HG02938 (cell line): ENCODE data around the gene BAZ1B.
"Not testable (repeated sequence)": the region's sequence is repeated elsewhere in the genome, so short reads cannot be mapped to it uniquely, and the experiment has no call there.

Experiments
- ATAC-seq: cut with Tn5 transposase; IDR thresholded peaks from one replicate; pipeline ENCODE4 v1.9.1; 2021; ENCODE audit warnings: mild to moderate bottlenecking, moderate library complexity; ENCODE audit not compliant: unreplicated experiment

Gene BAZ1B

GRCh38 chr7:73522105-73522872 is at the start of gene BAZ1B:
TSS of gene BAZ1B (minus strand) at chr7:73522293. CDS start at chr7:73521933, 360 bp downstream.
- peak; percentile 82 for ATAC-seq

GRCh38 chr7:73570977-73571376 is 48.9 kb upstream of the BAZ1B start:
- no peak for ATAC-seq

GRCh38 chr7:73570521-73570920 is 48.4 kb upstream of the BAZ1B start:
- ATAC-seq: no peak

- ATAC-seq: no peak
Measured at GRCh38 chr7:73569042-73569608, 47.0 kb upstream of the BAZ1B start.

GRCh38 chr7:73567846-73568685 is 46.0 kb upstream of the BAZ1B start:
- no peak for ATAC-seq

GRCh38 chr7:73567140-73567539 is 45.0 kb upstream of the BAZ1B start:
- no peak for ATAC-seq

- ATAC-seq: not testable (repeated sequence)
Measured at GRCh38 chr7:73566431-73566830, 44.3 kb upstream of the BAZ1B start.

- ATAC-seq: no peak
Measured at GRCh38 chr7:73565675-73566340, 43.7 kb upstream of the BAZ1B start.

- no peak for ATAC-seq
Measured at GRCh38 chr7:73560109-73560835, 38.2 kb upstream of the BAZ1B start.

- ATAC-seq: peak; percentile 46
Measured at GRCh38 chr7:73557397-73558257, 35.5 kb upstream of the BAZ1B start, which contains the start of gene BCL7B. TSS of gene BCL7B (minus strand) at chr7:73557690. CDS start at chr7:73557578, 112 bp downstream.

GRCh38 chr7:73557108-73557396 is 35.0 kb upstream of the BAZ1B start:
- peak; percentile 77 for ATAC-seq

GRCh38 chr7:73556208-73557107 is 34.4 kb upstream of the BAZ1B start:
- ATAC-seq: no peak

GRCh38 chr7:73555411-73555982 is 33.4 kb upstream of the BAZ1B start:
- ATAC-seq: no peak

GRCh38 chr7:73550093-73550492 is 28.0 kb upstream of the BAZ1B start:
- ATAC-seq: not testable (repeated sequence)

GRCh38 chr7:73549176-73549575 is 27.1 kb upstream of the BAZ1B start:
- no peak for ATAC-seq

- ATAC-seq: no peak
Measured at GRCh38 chr7:73547841-73548240, 25.7 kb upstream of the BAZ1B start.

- ATAC-seq: no peak
Measured at GRCh38 chr7:73544678-73545077, 22.6 kb upstream of the BAZ1B start.

- no peak for ATAC-seq
Measured at GRCh38 chr7:73541722-73542121, 19.6 kb upstream of the BAZ1B start.
